MM.1S (cell line): Measurements from ENCODE around the gene FOXL3.

Experiments
- CTCF ChIP-seq: fragments of 300-600 bp; sonication (generic); IDR thresholded peaks from 2 replicates; pipeline ENCODE4 v1.5.1; 2016; ENCODE audit warnings: antibody characterized with exemption, low read length, mixed read lengths
- EZH2 ChIP-seq: fragments of 300-600 bp; sonication (generic); optimal IDR thresholded peaks from 2 replicates; pipeline ENCODE3; 2017; ENCODE audit warnings: low read depth, mild to moderate bottlenecking, antibody characterized with exemption, low read length, mixed read lengths

GRCh38 chr7:278081-278480 lies 11.9 kb upstream of the FOXL3 start:
- no peak for TF ChIP-seq CTCF
- no peak for TF ChIP-seq EZH2
